Urinary bladder (tissue), 4 donors: ENCODE measurements around the gene KCNC4. TPM values are rescaled to one million over a fixed set of nuclear protein-coding genes. Genes with fewer than 3 reads are reported as not detected.

Source experiments
- DNase-seq: peaks from one replicate; pipeline ENCODE4 v3.0.0-alpha.2; 2015; ENCODE audit errors: extremely low spot score
- H3K27ac ChIP-seq: one replicate; pipeline ENCODE4 v1.5.1; 2013; ENCODE audit warnings: low read depth, mild to moderate bottlenecking, moderate library complexity
- H3K36me3 ChIP-seq: one replicate; pipeline ENCODE4 v1.6.1; 2013; ENCODE audit warnings: mild to moderate bottlenecking, moderate library complexity; ENCODE audit not compliant: insufficient read depth
- H3K4me1 ChIP-seq: one replicate; pipeline ENCODE4 v1.6.1; 2013; ENCODE audit warnings: mild to moderate bottlenecking, moderate library complexity; ENCODE audit not compliant: insufficient read depth
- H3K4me3 ChIP-seq: one replicate; pipeline ENCODE4 v1.5.1; 2013; ENCODE audit warnings: low read depth, low read length
- WGBS: extraction: QIAGEN DNeasy Blood & Tissue Kit; methylation state at CpG from one replicate; pipeline ENCODE4 v1.1.7; 2013; 5-methylcytosine and 5-hydroxymethylcytosine counted together
- polyA plus RNA-seq: library from polyadenylated mRNA; stranded (reverse); fragments of 200-250 nt; gene quantifications from one replicate; pipeline ENCODE4 v1.2.3, GENCODE V29; 2013
- total RNA-seq: library from RNA; depleted of rRNA; stranded (reverse); fragments of >200 nt; gene quantifications from one replicate; pipeline ENCODE4 v1.2.3, GENCODE V29; 2014
- donor health status: healthy with polysubstance abuse.
- donor health status: healthy.

KCNC4 gene
- total and polyA plus RNA-seq, 2 donors, result 1.7 to 6.2 TPM

GRCh38 chr1:110224240-110224995 is 14.3 kb downstream of the KCNC4 start:
- H3K27ac ChIP-seq, result no peak overlapping the region
- DNase-seq, result no peak
- no peaks in the 10 kb centered on the region for H3K36me3 ChIP-seq
- no peak overlapping the region for H3K4me3 ChIP-seq
- WGBS, result 80% methylated on average over 8 of the region's 8 CpGs
- H3K4me1 ChIP-seq, result no peaks in the 10 kb centered on the region

GRCh38 chr1:110225212-110225611 is 15.1 kb downstream of the KCNC4 start:
- H3K27ac ChIP-seq, result no peak overlapping the region
- no peak for DNase-seq
- H3K4me1 ChIP-seq, result no peaks in the 10 kb centered on the region
- no peak overlapping the region for H3K4me3 ChIP-seq
- H3K36me3 ChIP-seq, result no peaks in the 10 kb centered on the region
- WGBS, result 51% methylated on average over 7 of the region's 7 CpGs

GRCh38 chr1:110225756-110226404 is 15.8 kb downstream of the KCNC4 start:
- Histone ChIP-seq H3K36me3 (no peaks in the 10 kb centered on the region), H3K4me1 (no peaks in the 10 kb centered on the region), H3K4me3 (no peak overlapping the region), H3K27ac (no peak overlapping the region)
- 93% methylated on average over 18 of the region's 18 CpGs for WGBS
- no peak for DNase-seq

GRCh38 chr1:110227774-110228173 is 17.7 kb downstream of the KCNC4 start:
- Histone ChIP-seq H3K4me1 (no peaks in the 10 kb centered on the region), H3K36me3 (no peaks in the 10 kb centered on the region), H3K27ac (no peak overlapping the region), H3K4me3 (no peak overlapping the region)
- DNase-seq, result no peak
- WGBS, result 92% methylated on average over 12 of the region's 12 CpGs

- no peak overlapping the region for H3K27ac ChIP-seq
- H3K4me3 ChIP-seq, result no peak overlapping the region
- DNase-seq, result no peak
- H3K4me1 ChIP-seq, result no peaks in the 10 kb centered on the region
- no peaks in the 10 kb centered on the region for H3K36me3 ChIP-seq
- 79% methylated on average over 12 of the region's 12 CpGs for WGBS
These were observed 18.3 kb downstream of the KCNC4 start for GRCh38 chr1:110228381-110228780.

GRCh38 chr1:110228869-110229268 is 18.8 kb downstream of the KCNC4 start:
- no peaks in the 10 kb centered on the region for H3K36me3 ChIP-seq
- WGBS, result 76% methylated on average over 9 of the region's 9 CpGs
- H3K4me3 ChIP-seq, result no peak overlapping the region
- H3K4me1 ChIP-seq, result no peaks in the 10 kb centered on the region
- H3K27ac ChIP-seq, result no peak overlapping the region
- DNase-seq, result no peak

- Histone ChIP-seq H3K27ac (no peak overlapping the region), H3K4me3 (no peak overlapping the region), H3K4me1 (no peaks in the 10 kb centered on the region), H3K36me3 (no peaks in the 10 kb centered on the region)
- WGBS, result 84% methylated on average over 21 of the region's 21 CpGs
- DNase-seq, result no peak
These were observed 19.4 kb downstream of the KCNC4 start for GRCh38 chr1:110229348-110230001.

GRCh38 chr1:110230381-110231199 is 20.5 kb downstream of the KCNC4 start:
- Histone ChIP-seq H3K4me3 (no peak overlapping the region), H3K36me3 (no peaks in the 10 kb centered on the region), H3K27ac (no peak overlapping the region), H3K4me1 (no peaks in the 10 kb centered on the region)
- no peak for DNase-seq
- WGBS, result 88% methylated on average over 11 of the region's 11 CpGs

GRCh38 chr1:110233861-110234260 is 23.7 kb downstream of the KCNC4 start:
- no peaks in the 10 kb centered on the region for H3K4me1 ChIP-seq
- no peak overlapping the region for H3K4me3 ChIP-seq
- 53% methylated on average over 2 of the region's 2 CpGs for WGBS
- no peak for DNase-seq
- no peaks in the 10 kb centered on the region for H3K36me3 ChIP-seq
- H3K27ac ChIP-seq, result no peak overlapping the region

- WGBS, result 87% methylated on average over 5 of the region's 5 CpGs
- Histone ChIP-seq H3K36me3 (no peaks in the 10 kb centered on the region), H3K27ac (no peak overlapping the region), H3K4me1 (no peaks in the 10 kb centered on the region), H3K4me3 (no peak overlapping the region)
- no peak for DNase-seq
These were observed 24.6 kb downstream of the KCNC4 start for GRCh38 chr1:110234691-110235090.

- 50% methylated on average over 13 of the region's 13 CpGs for WGBS
- H3K4me1 ChIP-seq, result no peaks in the 10 kb centered on the region
- no peak overlapping the region for H3K4me3 ChIP-seq
- H3K27ac ChIP-seq, result no peak overlapping the region
- no peaks in the 10 kb centered on the region for H3K36me3 ChIP-seq
- no peak for DNase-seq
These were observed 25.2 kb downstream of the KCNC4 start for GRCh38 chr1:110235181-110235833.

GRCh38 chr1:110235834-110236682 is 25.9 kb downstream of the KCNC4 start:
- 69% methylated on average over 11 of the region's 11 CpGs for WGBS
- Histone ChIP-seq H3K36me3 (no peaks in the 10 kb centered on the region), H3K4me1 (no peaks in the 10 kb centered on the region), H3K27ac (no peak overlapping the region), H3K4me3 (no peak overlapping the region)
- DNase-seq, result no peak
